Activated T-helper 1 cell treated with anti-CD3 and anti-CD28 coated beads, Interleukin-12 subunit alpha, Interleukin-12 subunit beta, Interleukin-2, Interleukin-4 antibody, amounts not matched to agents 30 ng/mL and 10 ng/mL and 1 ng/mL, durations not matched to agents 14 hours and 24 hours and 36 hours (primary cell): ENCODE results near the gene NME7. TPM values are rescaled to one million over a fixed set of nuclear protein-coding genes. Genes with fewer than 3 reads are reported as not detected.
"Not testable (repeated sequence)": the region's sequence is repeated elsewhere in the genome, so short reads cannot be mapped to it uniquely, and the experiment has no call there.

Experiments
- DNase-seq: peaks from one replicate; pipeline ENCODE4 v3.0.0; 2021; ENCODE audit warnings: low spot score
- H3K27ac Mint-ChIP-seq: one replicate; pipeline ENCODE4 v1.8.0; 2021; ENCODE audit warnings: mild to moderate bottlenecking, mixed read lengths
- H3K27me3 Mint-ChIP-seq: one replicate; pipeline ENCODE4 v1.8.0; 2022; ENCODE audit warnings: mild to moderate bottlenecking, moderate library complexity, mixed read lengths; ENCODE audit not compliant: insufficient read depth
- H3K36me3 Mint-ChIP-seq: one replicate; pipeline ENCODE4 v1.8.0; 2021; ENCODE audit warnings: low read depth, mixed read lengths
- H3K4me1 Mint-ChIP-seq: one replicate; pipeline ENCODE4 v1.8.0; 2021; ENCODE audit warnings: low read depth, mixed read lengths
- H3K4me3 Mint-ChIP-seq: one replicate; pipeline ENCODE4 v1.8.0; 2021; ENCODE audit warnings: mild to moderate bottlenecking, moderate library complexity, mixed read lengths
- H3K9me3 Mint-ChIP-seq: one replicate; pipeline ENCODE4 v1.8.0; 2021; ENCODE audit warnings: mixed read lengths
- intact Hi-C: fragments of 100-400 bp; cut with micrococcal nuclease; formaldehyde crosslinking; loops from one replicate; pipeline ENCODE4 v1.15.1; 2024
- total RNA-seq: library from RNA; stranded (reverse); gene quantifications from 2 replicates; pipeline ENCODE4 v1.2.3, GENCODE V29; 2022

NME7 gene
- total RNA-seq, 1 donor from 2014 or later, result 13.9 TPM

DNA sequence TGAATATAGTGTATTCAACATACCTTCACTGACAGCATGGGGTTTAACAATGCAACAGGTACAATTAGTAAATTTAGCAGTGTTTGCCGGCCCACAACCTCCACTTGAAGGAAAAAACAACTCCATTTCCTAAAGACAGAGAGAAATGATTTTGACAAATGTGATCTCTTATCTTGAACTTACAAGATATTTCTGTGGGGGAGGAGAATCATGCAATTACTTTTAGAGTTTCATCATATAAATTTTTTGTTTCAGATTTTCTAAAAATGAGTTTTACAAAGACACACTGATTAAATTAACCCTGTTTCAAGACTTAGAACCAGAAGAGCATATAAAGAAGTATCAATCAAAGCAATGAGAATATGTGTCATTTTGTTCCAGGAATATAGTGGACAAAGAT lies 80.3 kb downstream of the NME7 start:
- no peaks in the 10 kb centered on the region for H3K27me3 Mint-ChIP-seq
- intact Hi-C loops, result no loop called here

DNA sequence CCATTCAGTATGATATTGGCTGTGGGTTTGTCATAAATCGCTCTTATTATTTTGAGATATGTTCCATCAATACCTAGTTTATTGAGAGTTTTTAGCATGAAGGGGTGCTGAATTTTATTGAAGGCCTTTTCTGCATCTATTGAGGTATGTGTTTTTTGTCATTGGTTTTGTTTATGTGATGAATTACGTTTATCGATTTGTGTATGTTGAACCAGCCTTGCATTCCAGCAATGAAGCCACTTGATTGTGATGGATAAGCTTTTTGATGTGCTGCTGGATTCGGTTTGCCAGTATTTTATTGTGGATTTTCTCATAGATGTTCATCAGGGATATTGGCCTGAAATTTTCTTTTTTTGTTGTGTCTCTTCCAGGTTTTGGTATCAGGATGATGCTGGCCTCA lies 86.0 kb downstream of the NME7 start:
- H3K4me1 Mint-ChIP-seq, H3K27ac Mint-ChIP-seq, H3K27me3 Mint-ChIP-seq, intact Hi-C loops, H3K4me3 Mint-ChIP-seq, DNase-seq: not testable (repeated sequence)
- Mint-ChIP-seq H3K9me3 (peaks cover 44% of the 10 kb centered on the region), H3K36me3 (peaks cover 13% of the 10 kb centered on the region)

More for the DNA sequence above, 80.3 kb downstream of the NME7 start:
- Mint-ChIP-seq H3K27ac (no peak overlapping the region), H3K4me1 (no peaks in the 10 kb centered on the region), H3K9me3 (peaks cover 19% of the 10 kb centered on the region), H3K4me3 (no peak overlapping the region), H3K36me3 (peaks cover 16% of the 10 kb centered on the region)
- no peak for DNase-seq

GRCh38 chr1:169271098-169271497 lies 96.5 kb downstream of the NME7 start:
- no peak for DNase-seq
- Mint-ChIP-seq H3K36me3 (no peaks in the 10 kb centered on the region), H3K4me3 (no peak overlapping the region), H3K27ac (no peak overlapping the region), H3K27me3 (no peaks in the 10 kb centered on the region), H3K4me1 (peaks cover 4% of the 10 kb centered on the region), H3K9me3 (no peaks in the 10 kb centered on the region)
- intact Hi-C loops, result no loop called here

DNA sequence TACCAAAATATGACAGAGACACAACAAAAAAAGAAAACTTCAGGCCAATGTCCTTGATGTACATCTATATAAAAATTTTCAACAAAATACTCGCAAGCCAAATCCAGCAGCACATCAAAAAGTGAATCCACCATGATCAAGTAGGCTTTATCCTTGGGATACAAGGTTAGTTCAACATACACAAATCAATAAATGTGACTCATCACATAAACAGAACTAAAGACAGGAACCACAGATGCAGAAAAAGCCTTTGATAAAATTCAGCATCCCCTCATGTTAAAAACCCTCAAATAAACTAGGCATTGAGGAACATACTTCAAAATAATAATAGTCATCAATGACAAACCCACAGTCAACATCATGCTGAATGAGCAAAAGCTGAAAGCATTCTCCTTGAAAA lies 101.5 kb downstream of the NME7 start:
- Mint-ChIP-seq H3K27me3 (no peaks in the 10 kb centered on the region), H3K27ac (no peak overlapping the region), H3K36me3 (peaks cover 2% of the 10 kb centered on the region), H3K9me3 (peaks cover 8% of the 10 kb centered on the region), H3K4me3 (no peak overlapping the region), H3K4me1 (peaks cover 2% of the 10 kb centered on the region)
- no peak for DNase-seq
- intact Hi-C loops, result no loop called here

- H3K9me3 Mint-ChIP-seq, result peaks cover 20% of the 10 kb centered on the region
- peaks cover 4% of the 10 kb centered on the region for H3K36me3 Mint-ChIP-seq
- no peak overlapping the region for H3K27ac Mint-ChIP-seq
- no peaks in the 10 kb centered on the region for H3K27me3 Mint-ChIP-seq
- intact Hi-C loops, result no loop called here
- DNase-seq, result no peak
- H3K4me3 Mint-ChIP-seq, result no peak overlapping the region
- no peaks in the 10 kb centered on the region for H3K4me1 Mint-ChIP-seq
These were observed 104.5 kb downstream of the NME7 start for GRCh38 chr1:169263059-169263458.

DNA sequence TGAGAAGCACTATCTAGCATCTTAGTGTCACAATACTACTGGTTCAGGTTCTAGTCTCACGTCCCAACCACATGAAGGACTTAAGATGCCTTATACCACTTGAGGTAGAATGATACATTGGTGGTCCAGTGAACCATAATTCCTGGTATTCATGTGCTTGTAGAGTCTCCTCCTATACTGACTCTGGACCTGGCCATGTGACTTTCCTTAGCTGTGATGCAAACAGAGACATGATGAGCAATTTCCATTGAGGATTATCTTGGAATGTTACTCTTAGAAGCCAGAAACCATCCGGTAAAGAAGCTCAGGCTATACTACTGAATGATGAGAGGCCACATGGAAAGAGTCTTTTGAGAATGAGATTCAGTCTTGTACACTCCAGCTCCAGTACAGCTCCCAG lies 105.7 kb downstream of the NME7 start:
- no peak overlapping the region for H3K4me3 Mint-ChIP-seq
- no peak overlapping the region for H3K27ac Mint-ChIP-seq
- H3K36me3 Mint-ChIP-seq, result peaks cover 6% of the 10 kb centered on the region
- intact Hi-C loops, result no loop called here
- H3K9me3 Mint-ChIP-seq, result peaks cover 27% of the 10 kb centered on the region
- H3K4me1 Mint-ChIP-seq, result no peaks in the 10 kb centered on the region
- no peak for DNase-seq
- H3K27me3 Mint-ChIP-seq, result no peaks in the 10 kb centered on the region

DNA sequence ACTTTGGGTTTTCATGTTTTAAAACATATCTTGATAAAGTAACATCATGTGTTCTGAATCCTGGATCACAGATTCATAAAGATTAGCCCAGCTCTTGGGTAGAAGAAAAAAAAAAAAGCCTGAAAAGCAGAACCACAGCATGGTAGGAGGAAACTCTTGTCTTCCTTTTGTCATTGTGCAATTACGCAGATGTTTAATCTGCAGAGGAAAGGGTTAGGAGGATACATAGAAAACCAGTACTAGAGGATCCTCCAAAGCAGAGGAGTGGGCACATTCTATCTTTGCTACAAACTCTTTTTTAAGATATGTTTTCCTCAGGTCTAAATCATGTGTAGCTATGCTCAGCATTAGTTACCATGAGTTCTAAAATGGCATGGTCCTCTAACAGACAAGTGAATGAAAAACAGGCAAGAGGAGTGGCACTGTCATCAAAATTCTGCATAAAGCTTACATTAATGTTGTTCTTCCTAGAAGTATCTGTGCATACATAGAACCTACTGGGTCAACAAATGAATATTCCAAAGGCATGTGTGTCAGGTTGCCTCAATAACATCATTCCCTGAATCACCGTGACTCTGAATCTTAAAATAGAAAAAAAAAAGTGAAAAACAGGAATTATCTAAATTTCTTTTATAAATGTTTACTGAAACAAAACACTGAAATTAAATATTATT lies 107.0 kb downstream of the NME7 start:
- Mint-ChIP-seq H3K9me3 (peaks cover 27% of the 10 kb centered on the region), H3K36me3 (peaks cover 6% of the 10 kb centered on the region), H3K27ac (no peak overlapping the region), H3K4me3 (no peak overlapping the region), H3K27me3 (no peaks in the 10 kb centered on the region), H3K4me1 (no peaks in the 10 kb centered on the region)
- no peak for DNase-seq
- intact Hi-C loops, result no loop called here

GRCh38 chr1:169259816-169260215 lies 107.8 kb downstream of the NME7 start:
- H3K27ac Mint-ChIP-seq, result no peak overlapping the region
- H3K9me3 Mint-ChIP-seq, result peaks cover 27% of the 10 kb centered on the region
- peaks cover 6% of the 10 kb centered on the region for H3K36me3 Mint-ChIP-seq
- no peak overlapping the region for H3K4me3 Mint-ChIP-seq
- intact Hi-C loops, result no loop called here
- H3K27me3 Mint-ChIP-seq, result no peaks in the 10 kb centered on the region
- no peak for DNase-seq
- H3K4me1 Mint-ChIP-seq, result no peaks in the 10 kb centered on the region

- H3K9me3 Mint-ChIP-seq, result no peaks in the 10 kb centered on the region
- H3K27me3 Mint-ChIP-seq, result no peaks in the 10 kb centered on the region
- no peak for DNase-seq
- no peak overlapping the region for H3K27ac Mint-ChIP-seq
- no peak overlapping the region for H3K4me3 Mint-ChIP-seq
- intact Hi-C loops, result no loop called here
- no peaks in the 10 kb centered on the region for H3K36me3 Mint-ChIP-seq
- no peaks in the 10 kb centered on the region for H3K4me1 Mint-ChIP-seq
These were observed 116.8 kb downstream of the NME7 start for GRCh38 chr1:169250795-169251194.

DNA sequence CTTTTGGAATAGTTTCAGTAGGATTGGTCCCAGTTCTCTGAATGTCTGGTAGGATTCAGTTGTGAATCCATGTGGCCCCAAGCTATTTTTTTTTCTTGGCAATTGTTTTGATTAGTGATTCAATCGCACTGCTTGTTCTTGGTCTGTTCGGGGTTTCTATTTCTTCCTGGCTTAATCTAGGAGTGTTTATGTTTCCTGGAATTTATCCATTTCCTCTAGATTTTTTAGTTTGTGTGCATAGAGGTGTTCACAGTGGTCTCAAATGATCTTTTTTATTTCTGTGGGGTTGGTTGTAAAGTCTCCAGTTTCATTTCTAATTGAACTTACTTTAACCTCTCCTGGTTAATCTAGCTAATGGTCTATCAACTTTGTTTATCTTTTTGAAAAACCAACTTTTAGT lies 117.6 kb downstream of the NME7 start:
- Mint-ChIP-seq H3K36me3 (no peaks in the 10 kb centered on the region), H3K27ac (no peak overlapping the region), H3K9me3 (no peaks in the 10 kb centered on the region), H3K4me3 (no peak overlapping the region), H3K27me3 (no peaks in the 10 kb centered on the region), H3K4me1 (no peaks in the 10 kb centered on the region)
- intact Hi-C loops, result no loop called here
- DNase-seq, result no peak

GRCh38 chr1:169249611-169250010 lies 118.0 kb downstream of the NME7 start:
- Mint-ChIP-seq H3K27ac (no peak overlapping the region), H3K36me3 (no peaks in the 10 kb centered on the region), H3K4me1 (no peaks in the 10 kb centered on the region), H3K27me3 (no peaks in the 10 kb centered on the region), H3K9me3 (no peaks in the 10 kb centered on the region), H3K4me3 (no peak overlapping the region)
- intact Hi-C loops, result no loop called here
- DNase-seq, result no peak

GRCh38 chr1:169245706-169246105 lies 121.9 kb downstream of the NME7 start:
- no peak for DNase-seq
- Mint-ChIP-seq H3K36me3 (no peaks in the 10 kb centered on the region), H3K9me3 (no peaks in the 10 kb centered on the region), H3K4me3 (no peak overlapping the region), H3K27me3 (no peaks in the 10 kb centered on the region), H3K4me1 (no peaks in the 10 kb centered on the region), H3K27ac (no peak overlapping the region)
- intact Hi-C loops, result no loop called here

DNA sequence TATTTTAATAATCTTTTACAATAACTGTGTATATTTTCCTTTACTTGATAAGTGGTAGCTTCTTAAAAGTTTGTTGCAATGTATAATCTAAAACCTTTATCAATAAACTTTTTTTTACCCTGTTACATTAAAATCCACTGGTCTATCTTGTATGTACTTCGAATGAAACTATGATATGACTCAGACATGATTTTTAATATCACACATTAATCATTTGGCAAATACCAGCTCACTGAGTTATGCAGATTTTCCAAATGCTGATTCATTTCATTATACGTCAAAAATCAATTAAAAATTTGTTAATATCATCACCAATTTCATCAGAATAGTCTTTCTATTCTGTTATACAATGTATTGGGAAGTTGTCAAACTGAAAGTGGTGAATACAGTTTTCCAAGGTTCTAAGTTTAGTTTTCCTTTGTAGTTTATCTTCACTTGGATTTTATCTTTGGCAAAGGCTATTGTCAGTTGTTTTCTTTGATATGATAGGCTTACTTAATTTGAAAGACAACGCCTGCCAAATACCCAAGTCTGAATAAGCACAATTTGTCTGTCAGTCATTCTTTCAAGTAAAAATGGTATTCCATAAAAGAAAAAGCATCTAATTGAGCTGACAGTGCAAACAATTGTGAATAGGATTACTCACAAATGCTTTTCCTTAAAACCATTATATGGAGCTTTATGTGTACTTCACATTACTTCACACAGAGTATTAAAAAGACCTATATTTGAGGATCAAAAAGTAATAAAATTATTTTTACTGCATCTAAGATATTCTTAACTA lies 127.0 kb downstream of the NME7 start:
- no peaks in the 10 kb centered on the region for H3K9me3 Mint-ChIP-seq
- H3K27me3 Mint-ChIP-seq, result no peaks in the 10 kb centered on the region
- intact Hi-C loops, result no loop called here
- H3K4me1 Mint-ChIP-seq, result no peaks in the 10 kb centered on the region
- H3K27ac Mint-ChIP-seq, result no peak overlapping the region
- no peak overlapping the region for H3K4me3 Mint-ChIP-seq
- H3K36me3 Mint-ChIP-seq, result no peaks in the 10 kb centered on the region
- no peak for DNase-seq
